Measurements from ENCODE around the gene CLN3. TPM values are rescaled to one million over a fixed set of nuclear protein-coding genes. Genes with fewer than 3 reads are reported as not detected.

Gene CLN3
- total and polyA plus RNA-seq, 2 of the 13 experiments (the other 11 are each of a cell fraction or from before 2014, with no cell fraction given): 23.4 to 46.8 TPM

DNA sequence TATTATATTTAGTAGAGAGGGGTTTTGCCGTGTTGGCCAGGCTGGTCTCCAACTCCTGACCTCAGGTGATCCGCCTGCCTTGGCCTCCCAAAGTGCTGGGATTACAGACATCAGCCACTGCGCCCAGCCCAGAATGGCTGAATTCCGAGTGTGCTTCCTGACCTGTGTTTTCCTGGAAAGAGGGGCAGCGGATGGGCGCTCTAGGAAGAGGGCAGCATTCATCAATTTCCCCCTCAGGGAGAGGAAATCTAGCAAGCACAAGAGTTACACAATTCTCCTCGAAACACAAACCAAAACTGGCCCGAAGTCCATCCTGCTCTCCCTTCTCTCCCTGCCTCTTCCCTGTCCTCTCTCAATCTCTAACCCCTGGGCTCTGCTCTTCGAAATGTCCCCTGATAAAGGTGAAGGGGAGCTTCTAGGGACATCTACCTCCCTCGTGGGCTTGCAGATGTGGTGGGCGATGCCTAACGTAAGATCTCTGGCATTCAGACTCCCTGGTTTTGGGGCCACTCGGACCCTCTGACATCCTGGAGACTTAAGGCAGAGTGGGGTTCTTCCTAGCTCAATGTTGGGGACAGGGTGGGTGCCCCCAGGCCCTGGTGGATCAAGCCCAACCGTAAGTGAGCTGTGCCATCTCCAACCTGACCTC is 13.7 kb upstream of the CLN3 start (continued):
- TF ChIP-seq ZKSCAN8 (CRISPR knock-in tag; IDR thresholded peaks at IDR 0.05; ENCODE audit: borderline replicate concordance): peak; percentile 86; the same call in 1 of the 2 replicates
- no peak for TF ChIP-seq ZNF225 (CRISPR knock-in tag; IDR thresholded peaks at IDR 0.05)
- TF ChIP-seq, protein P1, sequence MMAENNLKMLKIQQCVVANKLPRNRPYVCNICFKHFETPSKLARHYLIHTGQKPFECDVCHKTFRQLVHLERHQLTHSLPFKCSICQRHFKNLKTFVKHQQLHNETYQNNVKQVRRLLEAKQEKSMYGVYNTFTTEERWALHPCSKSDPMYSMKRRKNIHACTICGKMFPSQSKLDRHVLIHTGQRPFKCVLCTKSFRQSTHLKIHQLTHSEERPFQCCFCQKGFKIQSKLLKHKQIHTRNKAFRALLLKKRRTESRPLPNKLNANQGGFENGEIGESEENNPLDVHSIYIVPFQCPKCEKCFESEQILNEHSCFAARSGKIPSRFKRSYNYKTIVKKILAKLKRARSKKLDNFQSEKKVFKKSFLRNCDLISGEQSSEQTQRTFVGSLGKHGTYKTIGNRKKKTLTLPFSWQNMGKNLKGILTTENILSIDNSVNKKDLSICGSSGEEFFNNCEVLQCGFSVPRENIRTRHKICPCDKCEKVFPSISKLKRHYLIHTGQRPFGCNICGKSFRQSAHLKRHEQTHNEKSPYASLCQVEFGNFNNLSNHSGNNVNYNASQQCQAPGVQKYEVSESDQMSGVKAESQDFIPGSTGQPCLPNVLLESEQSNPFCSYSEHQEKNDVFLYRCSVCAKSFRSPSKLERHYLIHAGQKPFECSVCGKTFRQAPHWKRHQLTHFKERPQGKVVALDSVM (CRISPR knock-in tag; IDR thresholded peaks at IDR 0.05): peak; percentile 54
- TF ChIP-seq ZNF362 (CRISPR knock-in tag; IDR thresholded peaks at IDR 0.05; ENCODE audit: borderline replicate concordance): peak; percentile 66; the same call in 1 of the 2 replicates
- no peak for TF ChIP-seq SIN3B (IDR thresholded peaks at IDR 0.05; ENCODE audit: low read length)
- TF ChIP-seq MIER2 (CRISPR knock-in tag; IDR thresholded peaks at IDR 0.05): peak; percentile 32; the same call in 1 of the 2 replicates
- TF ChIP-seq DPF2 (CRISPR knock-in tag; IDR thresholded peaks at IDR 0.05; ENCODE audit: borderline replicate concordance, low read depth): 0 out of 2 replicates have a peak, but pooled peaks have one; percentile 41
- TF ChIP-seq XRCC5 (optimal IDR thresholded peaks at IDR 0.05; ENCODE audit: low read length): no peak
- no peak for TF ChIP-seq JARID2 (CRISPR knock-in tag; IDR thresholded peaks at IDR 0.05; ENCODE audit: insufficient replicate concordance)
- TF ChIP-seq ZNF282 (IDR thresholded peaks at IDR 0.05; ENCODE audit: partially characterized antibody): no peak
- TF ChIP-seq PRPF4 (IDR thresholded peaks at IDR 0.05; ENCODE audit: low read depth, low read length, poor library complexity, severe bottlenecking): no peak
- no peak for TF ChIP-seq PCBP2 (optimal IDR thresholded peaks at IDR 0.05; ENCODE audit: low read depth, low read length, poor library complexity, severe bottlenecking)
- no peak for TF ChIP-seq GMEB2 (CRISPR knock-in tag; IDR thresholded peaks at IDR 0.05; ENCODE audit: low read depth)
- TF ChIP-seq ZNF558 (CRISPR knock-in tag; IDR thresholded peaks at IDR 0.05; ENCODE audit: borderline replicate concordance): no peak
- no peak for TF ChIP-seq PRDM10 (CRISPR knock-in tag; IDR thresholded peaks at IDR 0.05; ENCODE audit: low read depth)
- TF ChIP-seq, protein P2, sequence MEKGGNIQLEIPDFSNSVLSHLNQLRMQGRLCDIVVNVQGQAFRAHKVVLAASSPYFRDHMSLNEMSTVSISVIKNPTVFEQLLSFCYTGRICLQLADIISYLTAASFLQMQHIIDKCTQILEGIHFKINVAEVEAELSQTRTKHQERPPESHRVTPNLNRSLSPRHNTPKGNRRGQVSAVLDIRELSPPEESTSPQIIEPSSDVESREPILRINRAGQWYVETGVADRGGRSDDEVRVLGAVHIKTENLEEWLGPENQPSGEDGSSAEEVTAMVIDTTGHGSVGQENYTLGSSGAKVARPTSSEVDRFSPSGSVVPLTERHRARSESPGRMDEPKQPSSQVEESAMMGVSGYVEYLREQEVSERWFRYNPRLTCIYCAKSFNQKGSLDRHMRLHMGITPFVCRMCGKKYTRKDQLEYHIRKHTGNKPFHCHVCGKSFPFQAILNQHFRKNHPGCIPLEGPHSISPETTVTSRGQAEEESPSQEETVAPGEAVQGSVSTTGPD (CRISPR knock-in tag; IDR thresholded peaks at IDR 0.05): no peak
- no peak for TF ChIP-seq ZNF329 (CRISPR knock-in tag; IDR thresholded peaks at IDR 0.05; ENCODE audit: low read depth)
- no peak for TF ChIP-seq FOXM1 (CRISPR knock-in tag; IDR thresholded peaks at IDR 0.05)
- no peak for TF ChIP-seq MAFF (IDR thresholded peaks at IDR 0.05; ENCODE audit: low read depth, low read length)
- no peak for TF ChIP-seq ZNF678 (CRISPR knock-in tag; IDR thresholded peaks at IDR 0.05)

All from HepG2 (cell line).